Stomach (tissue), 9 donors: ENCODE measurements around the gene METRNL. TPM values are rescaled to one million over a fixed set of nuclear protein-coding genes. Genes with fewer than 3 reads are reported as not detected.

Experiments used
- DNase-seq, 2 donors: peaks; one replicate each; pipeline versions ENCODE4 v3.0.0 to v3.0.0-alpha.2; 2013 to 2019
- H3K27ac ChIP-seq, 5 donors: fragments of 200-600 bp in 4 of 5; sonication (generic) in 4 of 5; one replicate each; pipeline ENCODE4 v1.5.1; 2013 to 2019; ENCODE audit warnings: mild to moderate bottlenecking in 1 of 5, moderate library complexity in 1 of 5
- H3K27me3 ChIP-seq, 3 donors: fragments of 200-600 bp; sonication (generic); one replicate each; pipeline ENCODE4 v1.5.1; 2017 to 2019; ENCODE audit warnings: mixed run types in 1 of 3
- H3K36me3 ChIP-seq, 4 donors: fragments of 200-600 bp; sonication (generic); 1 replicate in 3 of 4; 2 replicates in 1 of 4; pipeline ENCODE4 v1.5.1; 2016 to 2019
- H3K4me1 ChIP-seq, 4 donors: fragments of 200-600 bp; sonication (generic); one replicate each; pipeline ENCODE4 v1.5.1; 2016 to 2019
- H3K4me3 ChIP-seq, 4 donors: fragments of 200-600 bp; sonication (generic) in 3 of 4; one replicate each; pipeline ENCODE4 v1.5.1; 2016 to 2019; ENCODE audit warnings: mild to moderate bottlenecking in 1 of 4
- H3K9me3 ChIP-seq, 4 donors: fragments of 200-600 bp; sonication (generic); one replicate each; pipeline ENCODE4 v1.5.1; 2016 to 2019
- CTCF ChIP-seq, 7 experiments: fragments of 450-650 bp in 4 of 7; fragments of 200-600 bp in 3 of 7; sonication (generic) in 3 of 7; IDR thresholded peaks; one replicate each; pipeline ENCODE4 v1.5.1; 2016 to 2019; ENCODE audit warnings: antibody characterized with exemption in 7 of 7, control low read depth in 2 of 7, mild to moderate bottlenecking in 1 of 7
- EP300 ChIP-seq: sonication (generic); formaldehyde crosslinking; IDR thresholded peaks from one replicate; pipeline ENCODE4 v1.6.1; 2017; ENCODE audit warnings: antibody characterized with exemption
- POLR2A ChIP-seq, 4 donors: fragments of 450-650 bp; IDR thresholded peaks; one replicate each; pipeline ENCODE4 v1.6.1; 2016; ENCODE audit warnings: antibody characterized with exemption in 4 of 4, control low read depth in 2 of 4, mild to moderate bottlenecking in 1 of 4, moderate library complexity in 1 of 4
- POLR2AphosphoS5 ChIP-seq, 3 donors: sonication (generic); formaldehyde crosslinking; IDR thresholded peaks; one replicate each; pipeline ENCODE4 v1.6.1; 2016; ENCODE audit warnings: antibody characterized with exemption in 3 of 3
- WGBS, 5 donors: extraction: QIAGEN DNeasy Blood & Tissue Kit in 3 of 5; methylation state at CpG; one replicate each; pipeline versions ENCODE4 v1.1.5 to v1.1.7; 2013 to 2018; 5-methylcytosine and 5-hydroxymethylcytosine counted together
- intact Hi-C: fragments of 100-400 bp; cut with DNase I; formaldehyde crosslinking; loops from one replicate; pipeline ENCODE4 v1.15.1; 2023; ENCODE audit warnings: low total_unique reads
- polyA plus RNA-seq, 3 donors: library from polyadenylated mRNA; stranded (reverse); fragments of 200-250 nt; gene quantifications; one replicate each; pipeline ENCODE4 v1.2.3, GENCODE V29; 2013
- total RNA-seq, 5 donors: library from RNA; depleted of rRNA; stranded (reverse); fragments of >200 nt; gene quantifications; one replicate each; pipeline versions ENCODE4 v1.1.0 to v1.2.3, GENCODE V29; 2014 to 2016
- donor health status: healthy with polysubstance abuse.
- donor health status: Bipolar disorder and iron deficiency.
- donor health status: healthy.

The METRNL gene
- total and polyA plus RNA-seq, 8 donors = 25.7 to 452 (median 42.5) TPM

- DNase-seq = no peak
- 92 to 98% (median 95%) methylated on average over 17 to 22 of the region's 22 CpGs for WGBS, 5 donors
- Histone ChIP-seq H3K36me3 (no peaks in the 10 kb centered on the region), H3K4me1 (peaks cover 16 to 27% (median 20%) of the 10 kb centered on the region in 4 donors), H3K9me3 (no peaks in the 10 kb centered on the region), H3K27me3 (peaks cover 0 to 31% (median 0%) of the 10 kb centered on the region in 3 donors), H3K27ac (no peak overlapping the region), H3K4me3 (no peak overlapping the region)
- TF ChIP-seq EP300 (no peak), POLR2A (IDR thresholded peaks at IDR 0.05) (no peak), CTCF (IDR thresholded peaks at IDR 0.05) (no peak), POLR2AphosphoS5 (IDR thresholded peaks at IDR 0.05) (no peak)
- intact Hi-C loops = no loop called here
These were observed 34.4 kb downstream of the METRNL start for GRCh38 chr17:83113792-83114191.

- Histone ChIP-seq H3K4me3 (no peak overlapping the region), H3K27ac (no peak overlapping the region), H3K36me3 (no peaks in the 10 kb centered on the region), H3K27me3 (peaks cover 0 to 36% (median 0%) of the 10 kb centered on the region in 3 donors), H3K9me3 (no peaks in the 10 kb centered on the region), H3K4me1 (peaks cover 10 to 28% (median 13%) of the 10 kb centered on the region in 4 donors)
- no peak for DNase-seq
- TF ChIP-seq POLR2AphosphoS5 (IDR thresholded peaks at IDR 0.05) = no peak
- TF ChIP-seq POLR2A (IDR thresholded peaks at IDR 0.05) = no peak
- TF ChIP-seq EP300 = no peak
- TF ChIP-seq CTCF (IDR thresholded peaks at IDR 0.05) = no peak
- 88 to 92% (median 90%) methylated on average over 15 of the region's 15 CpGs for WGBS, 5 donors
- intact Hi-C loops = no loop called here
These were observed 35.3 kb downstream of the METRNL start for GRCh38 chr17:83114706-83115105.

- Histone ChIP-seq H3K36me3 (no peaks in the 10 kb centered on the region), H3K4me1 (peaks cover 5 to 23% (median 8%) of the 10 kb centered on the region in 4 donors), H3K9me3 (no peaks in the 10 kb centered on the region), H3K27ac (no peak overlapping the region), H3K27me3 (peaks cover 0 to 36% (median 0%) of the 10 kb centered on the region in 3 donors), H3K4me3 (no peak overlapping the region)
- TF ChIP-seq POLR2AphosphoS5 (IDR thresholded peaks at IDR 0.05) (no peak), EP300 (no peak), CTCF (IDR thresholded peaks at IDR 0.05) (no peak), POLR2A (IDR thresholded peaks at IDR 0.05) (no peak)
- intact Hi-C loops = no loop called here
- DNase-seq = no peak
- WGBS, 5 donors = 89 to 96% (median 93%) methylated on average over 16 to 19 of the region's 19 CpGs
These were observed 35.8 kb downstream of the METRNL start for GRCh38 chr17:83115202-83115651.

- Histone ChIP-seq H3K4me1 (peaks cover 0 to 17% (median 2%) of the 10 kb centered on the region in 4 donors), H3K4me3 (no peak overlapping the region), H3K36me3 (no peaks in the 10 kb centered on the region), H3K27ac (no peak overlapping the region), H3K27me3 (peaks cover 0 to 42% (median 0%) of the 10 kb centered on the region in 3 donors), H3K9me3 (no peaks in the 10 kb centered on the region)
- TF ChIP-seq CTCF (IDR thresholded peaks at IDR 0.05) (no peak), EP300 (no peak)
- no peak for DNase-seq
- intact Hi-C loops = no loop called here
- WGBS, 5 donors = 74 to 86% (median 85%) methylated on average over 1 to 18 of the region's 18 CpGs
These were observed 36.4 kb downstream of the METRNL start for GRCh38 chr17:83115832-83116231.
